Glutamatergic neuron (in vitro differentiated cells): ENCODE data around the gene EBLN2. TPM values are rescaled to one million over a fixed set of nuclear protein-coding genes. Genes with fewer than 3 reads are reported as not detected.
A peak's percentile ranks its signal among the peaks of the same experiment; 100 is the strongest.

Experiments used
- DNase-seq: peaks from one replicate; pipeline ENCODE4 v3.0.0; 2022
- H3K27ac Mint-ChIP-seq: one replicate; pipeline ENCODE4 v1.8.0; 2020; ENCODE audit warnings: mild to moderate bottlenecking, mixed read lengths, inconsistent platforms; ENCODE audit not compliant: unreplicated experiment
- H3K27me3 Mint-ChIP-seq: one replicate; pipeline ENCODE4 v1.8.0; 2020; ENCODE audit warnings: mild to moderate bottlenecking, moderate library complexity, mixed read lengths, inconsistent platforms; ENCODE audit not compliant: unreplicated experiment
- H3K36me3 Mint-ChIP-seq: one replicate; pipeline ENCODE4 v1.8.0; 2020; ENCODE audit warnings: mild to moderate bottlenecking, mixed read lengths, inconsistent platforms; ENCODE audit not compliant: unreplicated experiment
- H3K4me1 Mint-ChIP-seq: one replicate; pipeline ENCODE4 v1.8.0; 2020; ENCODE audit warnings: mild to moderate bottlenecking, low read depth, mixed read lengths, inconsistent platforms; ENCODE audit not compliant: unreplicated experiment
- H3K4me3 Mint-ChIP-seq: one replicate; pipeline ENCODE4 v1.8.0; 2020; ENCODE audit warnings: mild to moderate bottlenecking, mixed read lengths, inconsistent platforms; ENCODE audit not compliant: unreplicated experiment
- H3K9me3 Mint-ChIP-seq: one replicate; pipeline ENCODE4 v1.8.0; 2020; ENCODE audit warnings: mild to moderate bottlenecking, moderate library complexity, mixed read lengths, inconsistent platforms; ENCODE audit not compliant: unreplicated experiment
- total RNA-seq: library from RNA; stranded (reverse); fragmentation: NEBNext Ultra II Directional; extraction: Animal tissue kit (Norgen Biotek cat#: 25700); gene quantifications from one replicate; pipeline ENCODE4 v1.2.1, GENCODE V29; 2021; ENCODE audit not compliant: unreplicated experiment
- TF ChIP-seq, protein P1 (sequence below): fragments of 200-600 bp; sonication (generic); IDR thresholded peaks from one replicate; pipeline ENCODE4 v1.5.0; 2021; ENCODE audit not compliant: partially characterized antibody, unreplicated experiment

The EBLN2 gene
- total RNA-seq, 1 donor from 2014 or later, result 5.7 TPM

- no peak for DNase-seq
- Mint-ChIP-seq H3K27me3 (peaks cover 1% of the 10 kb centered on the region), H3K9me3 (peaks cover 2% of the 10 kb centered on the region), H3K27ac (no peak overlapping the region), H3K36me3 (no peaks in the 10 kb centered on the region), H3K4me3 (no peak overlapping the region), H3K4me1 (peaks cover 9% of the 10 kb centered on the region)
- TF ChIP-seq, protein P1, sequence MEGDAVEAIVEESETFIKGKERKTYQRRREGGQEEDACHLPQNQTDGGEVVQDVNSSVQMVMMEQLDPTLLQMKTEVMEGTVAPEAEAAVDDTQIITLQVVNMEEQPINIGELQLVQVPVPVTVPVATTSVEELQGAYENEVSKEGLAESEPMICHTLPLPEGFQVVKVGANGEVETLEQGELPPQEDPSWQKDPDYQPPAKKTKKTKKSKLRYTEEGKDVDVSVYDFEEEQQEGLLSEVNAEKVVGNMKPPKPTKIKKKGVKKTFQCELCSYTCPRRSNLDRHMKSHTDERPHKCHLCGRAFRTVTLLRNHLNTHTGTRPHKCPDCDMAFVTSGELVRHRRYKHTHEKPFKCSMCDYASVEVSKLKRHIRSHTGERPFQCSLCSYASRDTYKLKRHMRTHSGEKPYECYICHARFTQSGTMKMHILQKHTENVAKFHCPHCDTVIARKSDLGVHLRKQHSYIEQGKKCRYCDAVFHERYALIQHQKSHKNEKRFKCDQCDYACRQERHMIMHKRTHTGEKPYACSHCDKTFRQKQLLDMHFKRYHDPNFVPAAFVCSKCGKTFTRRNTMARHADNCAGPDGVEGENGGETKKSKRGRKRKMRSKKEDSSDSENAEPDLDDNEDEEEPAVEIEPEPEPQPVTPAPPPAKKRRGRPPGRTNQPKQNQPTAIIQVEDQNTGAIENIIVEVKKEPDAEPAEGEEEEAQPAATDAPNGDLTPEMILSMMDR, result no peak
These were observed 35.2 kb upstream of the EBLN2 start for GRCh38 chr3:73026111-73026759.

- H3K36me3 Mint-ChIP-seq, result no peaks in the 10 kb centered on the region
These were observed 34.7 kb upstream of the EBLN2 start for GRCh38 chr3:73026760-73027113.

DNA sequence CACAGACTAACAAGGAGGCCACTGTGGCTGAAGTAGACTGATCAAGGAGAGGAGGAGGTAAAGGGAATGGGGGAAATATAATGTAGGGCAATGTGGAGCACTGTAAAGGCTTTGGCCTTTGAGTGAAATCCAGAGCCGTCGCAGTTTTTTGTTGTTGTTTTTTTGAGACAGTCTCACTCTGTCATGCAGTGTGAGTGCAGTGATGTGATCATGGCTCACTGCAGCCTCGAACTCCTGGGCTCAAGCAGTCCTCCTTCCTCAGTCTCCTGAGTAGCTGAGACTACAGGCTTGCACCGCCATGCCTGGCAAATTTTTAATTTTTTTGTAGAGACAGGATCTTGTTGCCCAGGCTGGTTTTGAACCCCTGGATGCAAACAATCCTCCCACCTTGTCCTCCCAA, 32.7 kb upstream of the EBLN2 start:
- Mint-ChIP-seq H3K4me1 (peaks cover 3% of the 10 kb centered on the region), H3K27me3 (peaks cover 1% of the 10 kb centered on the region), H3K9me3 (peaks cover 2% of the 10 kb centered on the region), H3K27ac (no peak overlapping the region), H3K4me3 (no peak overlapping the region), H3K36me3 (no peaks in the 10 kb centered on the region)
- TF ChIP-seq, protein P1, result no peak
- DNase-seq, result no peak

More at GRCh38 chr3:73026760-73027113, 34.7 kb upstream of the EBLN2 start:
- H3K9me3 Mint-ChIP-seq, result peaks cover 2% of the 10 kb centered on the region
- H3K4me1 Mint-ChIP-seq, result peaks cover 9% of the 10 kb centered on the region
- H3K27me3 Mint-ChIP-seq, result peaks cover 1% of the 10 kb centered on the region
- H3K4me3 Mint-ChIP-seq, result no peak overlapping the region
- H3K27ac Mint-ChIP-seq, result no peak overlapping the region
- DNase-seq, result no peak
- TF ChIP-seq, protein P1, result no peak

DNA sequence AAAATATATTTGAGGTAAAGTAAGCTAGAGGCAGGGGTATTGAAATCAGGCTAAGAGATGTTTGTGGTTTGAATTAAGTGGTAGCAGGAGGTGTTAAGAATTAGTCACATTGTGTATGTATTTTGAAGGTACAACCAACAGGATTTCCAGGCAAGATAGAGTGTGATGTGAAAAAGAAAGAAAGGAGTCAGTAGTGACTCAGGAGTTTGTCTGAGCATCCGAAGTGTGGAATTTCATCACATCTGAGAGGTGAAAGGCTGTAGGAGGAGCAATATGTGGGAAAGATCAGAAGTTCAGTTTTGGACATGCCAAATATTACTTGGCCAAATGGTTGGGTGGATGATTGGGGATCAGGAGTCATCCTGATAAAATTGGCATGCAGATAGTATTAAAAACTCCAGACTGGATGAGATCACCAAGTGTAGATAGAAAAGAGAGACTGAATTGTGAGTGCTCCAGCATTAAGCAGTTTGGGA, 32.1 kb upstream of the EBLN2 start:
- TF ChIP-seq, protein P1, result no peak
- Mint-ChIP-seq H3K36me3 (no peaks in the 10 kb centered on the region), H3K27ac (no peak overlapping the region), H3K4me3 (no peak overlapping the region), H3K9me3 (peaks cover 2% of the 10 kb centered on the region), H3K4me1 (peaks cover 3% of the 10 kb centered on the region), H3K27me3 (peaks cover 1% of the 10 kb centered on the region)
- DNase-seq, result no peak

DNA sequence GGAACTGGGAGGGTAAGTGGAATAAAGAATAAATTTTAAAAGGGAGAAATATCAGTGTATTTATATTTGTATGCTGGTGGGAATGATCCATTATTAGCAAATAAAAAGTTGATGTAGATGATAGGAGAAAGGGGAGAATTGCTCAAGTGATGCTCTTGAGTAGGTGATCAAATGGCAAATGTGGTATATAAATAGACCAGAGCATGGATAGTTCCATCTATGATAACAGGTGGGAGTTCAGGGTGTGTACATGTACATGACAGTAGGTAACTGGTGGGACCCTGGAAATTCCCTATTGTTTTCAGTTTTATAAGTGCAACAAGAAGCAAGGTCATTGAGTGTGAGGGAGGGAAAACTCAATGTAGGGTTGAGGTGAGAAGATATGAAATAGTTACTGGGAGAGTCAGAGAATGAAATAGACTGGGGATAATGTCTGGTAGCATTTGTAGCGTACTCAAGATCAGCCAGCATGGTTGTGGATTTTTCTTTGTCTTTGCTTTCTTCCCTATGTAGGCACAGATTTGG, 31.3 kb upstream of the EBLN2 start:
- Mint-ChIP-seq H3K27me3 (no peaks in the 10 kb centered on the region), H3K4me1 (no peaks in the 10 kb centered on the region), H3K27ac (peak overlapping the region; percentile 45), H3K9me3 (no peaks in the 10 kb centered on the region), H3K36me3 (no peaks in the 10 kb centered on the region), H3K4me3 (no peak overlapping the region)
- DNase-seq, result no peak
- TF ChIP-seq, protein P1, result no peak
